ENCODE measurements around the gene WDR7.

Gene WDR7

GRCh38 chr18:56990678-56991077 is 339.5 kb downstream of the WDR7 start:
- DNase-seq (ENCODE audit: low read depth in 3 of 3), result no peak

- no peak for DNase-seq (ENCODE audit: low read depth in 3 of 3)
Measured at GRCh38 chr18:56992777-56993176, 341.6 kb downstream of the WDR7 start.

GRCh38 chr18:56995579-56996188 is 344.5 kb downstream of the WDR7 start:
- no peak for DNase-seq (ENCODE audit: low read depth in 3 of 3)

- DNase-seq (ENCODE audit: low read depth in 3 of 3), result no peak
Measured at GRCh38 chr18:56997200-56997599, 346.0 kb downstream of the WDR7 start.

- no peak for DNase-seq (ENCODE audit: low read depth in 3 of 3)
Measured at GRCh38 chr18:56999823-57000222, 348.7 kb downstream of the WDR7 start.

- DNase-seq (ENCODE audit: low read depth in 3 of 3), result no peak
Measured at GRCh38 chr18:57002627-57003026, 351.5 kb downstream of the WDR7 start.

- no peak for DNase-seq (ENCODE audit: low read depth in 3 of 3)
Measured at GRCh38 chr18:57003342-57003741, 352.2 kb downstream of the WDR7 start.

- no peak for DNase-seq (ENCODE audit: low read depth in 3 of 3)
Measured at GRCh38 chr18:57004366-57005121, 353.4 kb downstream of the WDR7 start.

GRCh38 chr18:57008001-57008686 is 357.0 kb downstream of the WDR7 start:
- no peak for DNase-seq (ENCODE audit: low read depth in 3 of 3)

- DNase-seq (ENCODE audit: low read depth in 3 of 3), result no peak
Measured at GRCh38 chr18:57009844-57010243, 358.7 kb downstream of the WDR7 start.

GRCh38 chr18:57014772-57015413 is 363.7 kb downstream of the WDR7 start:
- no peak for DNase-seq (ENCODE audit: low read depth in 3 of 3)

- DNase-seq (ENCODE audit: low read depth in 3 of 3), result no peak
Measured at GRCh38 chr18:57015451-57015850, 364.3 kb downstream of the WDR7 start.

- DNase-seq (ENCODE audit: low read depth in 3 of 3), result no peak
Measured at GRCh38 chr18:57018845-57019244, 367.7 kb downstream of the WDR7 start.

GRCh38 chr18:57022716-57023115 is 371.6 kb downstream of the WDR7 start:
- no peak for DNase-seq (ENCODE audit: low read depth in 3 of 3)

- DNase-seq (ENCODE audit: low read depth in 3 of 3), result no peak
Measured at GRCh38 chr18:57023275-57023882, 372.2 kb downstream of the WDR7 start.

- DNase-seq (ENCODE audit: low read depth in 3 of 3), result no peak
Measured at GRCh38 chr18:57025540-57025939, 374.4 kb downstream of the WDR7 start.

- no peak for DNase-seq (ENCODE audit: low read depth in 3 of 3)
Measured at GRCh38 chr18:57026316-57026715, 375.2 kb downstream of the WDR7 start.

GRCh38 chr18:57027190-57027708 is 376.1 kb downstream of the WDR7 start:
- DNase-seq (ENCODE audit: low read depth in 3 of 3), result no peak

GRCh38 chr18:57029761-57030160 is 378.6 kb downstream of the WDR7 start:
- no peak for DNase-seq (ENCODE audit: low read depth in 3 of 3)

- no peak for DNase-seq (ENCODE audit: low read depth in 3 of 3)
Measured at GRCh38 chr18:57030417-57030816, 379.3 kb downstream of the WDR7 start.

GRCh38 chr18:57035590-57035989 is 384.4 kb downstream of the WDR7 start:
- DNase-seq (ENCODE audit: low read depth in 3 of 3), result no peak

- no peak for DNase-seq (ENCODE audit: low read depth in 3 of 3)
Measured at GRCh38 chr18:57038395-57038794, 387.2 kb downstream of the WDR7 start.

Measured in stimulated activated CD4-positive, alpha-beta T cell treated with anti-CD3 and anti-CD28 coated beads, TNF-alpha, amount 100 ng/mL, for 4 hours (primary cell).